Measurements from ENCODE around the gene SPOCK1. TPM values are rescaled to one million over a fixed set of nuclear protein-coding genes. Genes with fewer than 3 reads are reported as not detected.

SPOCK1 gene
- total RNA-seq, 1 donor: 231 TPM

DNA sequence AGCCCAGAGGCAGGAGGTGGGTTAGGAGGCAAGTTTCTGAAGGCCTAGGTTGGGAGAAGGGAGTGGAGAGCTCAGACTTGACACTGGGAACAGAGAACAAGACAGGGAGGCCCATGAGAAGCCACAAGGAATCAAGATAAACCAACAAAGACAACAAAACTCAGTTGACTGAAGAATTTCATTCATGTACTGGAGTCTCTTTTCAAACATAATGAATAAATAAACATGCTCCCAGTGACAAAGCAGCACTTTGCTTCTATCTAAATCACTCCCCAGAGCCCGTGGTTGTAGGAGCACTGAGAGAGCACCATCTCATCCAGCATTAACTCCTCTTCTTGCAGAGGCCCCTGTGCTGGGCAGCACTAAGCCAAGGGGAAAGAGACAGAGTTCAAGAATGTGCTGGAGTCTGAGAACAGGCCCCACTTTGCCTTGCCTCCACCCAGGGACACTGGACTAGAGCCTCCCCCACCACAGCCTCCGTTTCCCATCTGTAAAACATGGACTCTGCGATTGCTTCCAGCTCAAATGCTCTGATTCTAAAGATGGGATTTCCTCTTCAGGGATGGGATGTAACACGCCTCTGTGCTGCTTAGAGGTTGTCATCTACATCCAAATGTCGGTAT, 282.0 kb downstream of the SPOCK1 start:
- H3K4me2 ChIP-seq (ENCODE audit: insufficient read depth, low read length): no peak overlapping the region
- no peaks in the 10 kb centered on the region for H3K36me3 ChIP-seq (ENCODE audit: insufficient read depth, low read length)
- H3K27ac ChIP-seq (ENCODE audit: low read depth, low read length): no peak overlapping the region
- H3K4me1 ChIP-seq (ENCODE audit: insufficient read depth, low read length): peaks cover 53% of the 10 kb centered on the region
- no peak overlapping the region for H3K4me3 ChIP-seq (ENCODE audit: insufficient read depth, low read length)
- peaks cover 30% of the 10 kb centered on the region for H4K20me1 ChIP-seq (ENCODE audit: insufficient read depth, low read length)
- H3K9me3 ChIP-seq (ENCODE audit: low read depth, low read length): no peaks in the 10 kb centered on the region
- H2AFZ ChIP-seq (ENCODE audit: low read length): no peak overlapping the region
- peaks cover 13% of the 10 kb centered on the region for H3K79me2 ChIP-seq (ENCODE audit: insufficient read depth, low read length)
- H3K27me3 ChIP-seq (ENCODE audit: insufficient read depth, low read length): no peaks in the 10 kb centered on the region
- no peak for DNase-seq (ENCODE audit: insufficient read length, low spot score, missing footprints)
- no peak for TF ChIP-seq CTCF (IDR thresholded peaks at IDR 0.05; ENCODE audit: extremely low read depth, low read depth, low read length)

DNA sequence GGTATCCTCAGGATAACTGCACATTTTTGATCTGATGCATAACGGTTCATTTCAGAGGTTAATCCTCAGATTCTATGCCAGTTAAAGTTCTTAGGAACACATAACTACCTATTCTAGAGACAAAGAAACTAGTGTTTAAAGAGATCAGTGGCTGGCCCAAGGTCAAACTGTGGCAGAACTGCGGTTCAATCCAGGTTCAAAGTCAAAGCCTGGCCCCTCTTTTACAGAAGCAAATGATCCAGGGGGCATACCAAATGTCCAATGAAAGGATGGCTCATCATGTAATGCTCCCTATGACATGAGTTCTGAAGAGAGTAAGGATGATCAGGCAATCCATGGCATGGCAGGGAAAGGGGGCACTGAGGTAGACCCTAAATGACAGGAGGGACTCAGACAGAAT, 283.3 kb downstream of the SPOCK1 start:
- no peak for TF ChIP-seq CTCF (IDR thresholded peaks at IDR 0.05; ENCODE audit: extremely low read depth, low read depth, low read length)
- Histone ChIP-seq H3K36me3 (ENCODE audit: insufficient read depth, low read length) (no peaks in the 10 kb centered on the region), H3K79me2 (ENCODE audit: insufficient read depth, low read length) (peaks cover 13% of the 10 kb centered on the region), H3K9me3 (ENCODE audit: low read depth, low read length) (no peaks in the 10 kb centered on the region), H3K4me2 (ENCODE audit: insufficient read depth, low read length) (no peak overlapping the region), H3K27ac (ENCODE audit: low read depth, low read length) (no peak overlapping the region), H2AFZ (ENCODE audit: low read length) (no peak overlapping the region), H3K4me3 (ENCODE audit: insufficient read depth, low read length) (no peak overlapping the region), H3K4me1 (ENCODE audit: insufficient read depth, low read length) (peaks cover 51% of the 10 kb centered on the region), H4K20me1 (ENCODE audit: insufficient read depth, low read length) (peaks cover 30% of the 10 kb centered on the region), H3K27me3 (ENCODE audit: insufficient read depth, low read length) (no peaks in the 10 kb centered on the region)
- no peak for DNase-seq (ENCODE audit: insufficient read length, low spot score, missing footprints)

DNA sequence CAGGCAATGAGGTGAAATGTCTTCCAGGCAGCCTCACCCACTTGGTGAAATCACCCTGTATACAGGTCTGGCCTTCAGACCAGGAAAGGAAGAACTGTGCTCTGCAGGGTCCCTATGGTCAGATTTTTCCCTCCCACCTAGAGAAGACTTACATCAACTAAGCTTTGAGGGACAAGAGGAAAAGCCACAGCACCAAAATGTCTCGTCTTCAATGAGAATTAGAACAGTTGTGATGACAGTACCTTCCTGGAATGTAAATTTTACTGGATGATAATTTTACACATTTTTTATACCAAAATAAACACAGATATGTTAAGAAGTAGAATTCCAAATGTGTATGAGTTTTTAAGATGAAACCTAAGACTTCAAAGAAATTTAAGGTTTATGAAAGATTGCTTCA, 283.9 kb downstream of the SPOCK1 start:
- no peaks in the 10 kb centered on the region for H3K9me3 ChIP-seq (ENCODE audit: low read depth, low read length)
- no peak for DNase-seq (ENCODE audit: insufficient read length, low spot score, missing footprints)
- peaks cover 31% of the 10 kb centered on the region for H4K20me1 ChIP-seq (ENCODE audit: insufficient read depth, low read length)
- H3K79me2 ChIP-seq (ENCODE audit: insufficient read depth, low read length): peaks cover 15% of the 10 kb centered on the region
- H3K27me3 ChIP-seq (ENCODE audit: insufficient read depth, low read length): no peaks in the 10 kb centered on the region
- no peak overlapping the region for H3K27ac ChIP-seq (ENCODE audit: low read depth, low read length)
- H3K4me2 ChIP-seq (ENCODE audit: insufficient read depth, low read length): peak overlapping the region; percentile 15
- H2AFZ ChIP-seq (ENCODE audit: low read length): no peak overlapping the region
- H3K4me3 ChIP-seq (ENCODE audit: insufficient read depth, low read length): no peak overlapping the region
- H3K4me1 ChIP-seq (ENCODE audit: insufficient read depth, low read length): peaks cover 48% of the 10 kb centered on the region
- TF ChIP-seq CTCF (IDR thresholded peaks at IDR 0.05; ENCODE audit: extremely low read depth, low read depth, low read length): no peak
- H3K36me3 ChIP-seq (ENCODE audit: insufficient read depth, low read length): no peaks in the 10 kb centered on the region

DNA sequence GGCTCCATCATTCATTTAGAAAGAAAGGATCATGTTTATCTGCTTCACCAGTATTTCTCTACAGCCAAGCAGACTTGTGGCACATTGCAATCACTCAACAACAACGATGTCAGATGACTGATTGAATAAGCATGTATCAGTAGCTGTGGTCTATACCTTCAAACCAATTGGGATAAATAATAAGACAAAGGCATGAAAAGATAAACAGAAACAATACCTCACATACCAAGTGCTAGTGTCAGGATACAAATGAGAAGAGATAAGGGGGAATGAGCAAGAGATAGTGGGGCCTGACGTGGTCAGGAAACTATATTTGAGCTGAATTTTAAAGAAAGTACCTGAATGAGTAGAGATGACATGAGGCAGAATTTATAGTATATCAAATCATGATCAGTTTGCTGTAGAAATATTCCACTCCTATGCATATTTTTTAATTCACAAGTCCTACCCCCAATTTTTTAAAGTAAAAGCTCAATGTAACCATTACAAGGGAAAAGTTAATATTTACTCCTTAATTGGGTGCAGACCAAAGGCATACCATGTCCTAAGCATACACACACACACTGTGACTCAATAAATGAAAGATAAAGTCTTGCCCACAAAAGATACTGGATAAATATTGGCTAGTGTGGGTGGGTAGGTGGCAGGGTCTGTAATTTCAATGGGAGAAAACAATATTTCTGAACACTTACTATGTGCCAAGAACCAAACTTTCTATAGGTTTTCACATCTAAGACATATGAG, 284.5 kb downstream of the SPOCK1 start:
- H3K4me1 ChIP-seq (ENCODE audit: insufficient read depth, low read length): peaks cover 49% of the 10 kb centered on the region
- H2AFZ ChIP-seq (ENCODE audit: low read length): no peak overlapping the region
- no peaks in the 10 kb centered on the region for H3K9me3 ChIP-seq (ENCODE audit: low read depth, low read length)
- no peak for DNase-seq (ENCODE audit: insufficient read length, low spot score, missing footprints)
- H3K4me3 ChIP-seq (ENCODE audit: insufficient read depth, low read length): no peak overlapping the region
- TF ChIP-seq CTCF (IDR thresholded peaks at IDR 0.05; ENCODE audit: extremely low read depth, low read depth, low read length): no peak
- H3K4me2 ChIP-seq (ENCODE audit: insufficient read depth, low read length): no peak overlapping the region
- H3K27ac ChIP-seq (ENCODE audit: low read depth, low read length): no peak overlapping the region
- no peaks in the 10 kb centered on the region for H3K36me3 ChIP-seq (ENCODE audit: insufficient read depth, low read length)
- H3K79me2 ChIP-seq (ENCODE audit: insufficient read depth, low read length): peaks cover 12% of the 10 kb centered on the region
- peaks cover 27% of the 10 kb centered on the region for H4K20me1 ChIP-seq (ENCODE audit: insufficient read depth, low read length)
- H3K27me3 ChIP-seq (ENCODE audit: insufficient read depth, low read length): no peaks in the 10 kb centered on the region
